Suprapubic skin (tissue), 4 donors: ENCODE measurements around the gene ZSWIM9.

ENCODE experiments used
- EP300 ChIP-seq: sonication (generic); formaldehyde crosslinking; IDR thresholded peaks from one replicate; pipeline ENCODE4 v1.6.1; 2017; ENCODE audit warnings: antibody characterized with exemption
- POLR2A ChIP-seq, 2 donors: fragments of 450-650 bp; IDR thresholded peaks; one replicate each; pipeline ENCODE4 v1.6.1; 2017; ENCODE audit warnings: antibody characterized with exemption in 2 of 2, mild to moderate bottlenecking in 2 of 2, moderate library complexity in 2 of 2
- POLR2AphosphoS5 ChIP-seq, 3 donors: sonication (generic); formaldehyde crosslinking; IDR thresholded peaks; one replicate each; pipeline ENCODE4 v1.6.1; 2017; ENCODE audit warnings: antibody characterized with exemption in 3 of 3
- TF ChIP-seq, protein P1 (sequence below), 2 donors: fragments of 200-600 bp in 1 of 2; fragments of 450-650 bp in 1 of 2; sonication (generic) in 1 of 2; IDR thresholded peaks; one replicate each; pipeline ENCODE4 v1.5.1; 2016 to 2019; ENCODE audit warnings: antibody characterized with exemption in 2 of 2, mild to moderate bottlenecking in 1 of 2, moderate library complexity in 1 of 2

DNA sequence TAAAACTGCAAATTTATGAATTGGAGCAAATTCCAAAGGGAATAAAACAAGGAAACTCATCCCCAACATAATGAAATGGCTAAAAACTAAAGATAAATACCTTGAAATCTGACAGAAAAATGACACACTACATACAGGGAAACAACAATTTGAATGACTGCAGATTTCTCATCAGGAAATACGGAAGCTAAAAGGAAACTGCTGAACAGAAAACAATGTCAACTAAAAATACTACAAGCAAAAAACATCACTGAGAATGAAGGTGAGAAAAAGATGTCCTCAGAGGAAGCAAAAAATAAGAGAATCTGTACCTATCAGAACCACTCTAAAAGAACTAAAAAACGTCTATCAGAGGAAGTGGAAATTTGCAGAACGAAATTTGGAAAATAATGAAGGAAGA, 39.5 kb downstream of the ZSWIM9 start:
- TF ChIP-seq EP300: no peak
- TF ChIP-seq, protein P1, sequence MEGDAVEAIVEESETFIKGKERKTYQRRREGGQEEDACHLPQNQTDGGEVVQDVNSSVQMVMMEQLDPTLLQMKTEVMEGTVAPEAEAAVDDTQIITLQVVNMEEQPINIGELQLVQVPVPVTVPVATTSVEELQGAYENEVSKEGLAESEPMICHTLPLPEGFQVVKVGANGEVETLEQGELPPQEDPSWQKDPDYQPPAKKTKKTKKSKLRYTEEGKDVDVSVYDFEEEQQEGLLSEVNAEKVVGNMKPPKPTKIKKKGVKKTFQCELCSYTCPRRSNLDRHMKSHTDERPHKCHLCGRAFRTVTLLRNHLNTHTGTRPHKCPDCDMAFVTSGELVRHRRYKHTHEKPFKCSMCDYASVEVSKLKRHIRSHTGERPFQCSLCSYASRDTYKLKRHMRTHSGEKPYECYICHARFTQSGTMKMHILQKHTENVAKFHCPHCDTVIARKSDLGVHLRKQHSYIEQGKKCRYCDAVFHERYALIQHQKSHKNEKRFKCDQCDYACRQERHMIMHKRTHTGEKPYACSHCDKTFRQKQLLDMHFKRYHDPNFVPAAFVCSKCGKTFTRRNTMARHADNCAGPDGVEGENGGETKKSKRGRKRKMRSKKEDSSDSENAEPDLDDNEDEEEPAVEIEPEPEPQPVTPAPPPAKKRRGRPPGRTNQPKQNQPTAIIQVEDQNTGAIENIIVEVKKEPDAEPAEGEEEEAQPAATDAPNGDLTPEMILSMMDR (IDR thresholded peaks at IDR 0.05): no peak
- no peak for TF ChIP-seq POLR2AphosphoS5 (IDR thresholded peaks at IDR 0.05)
- no peak for TF ChIP-seq POLR2A (IDR thresholded peaks at IDR 0.05)
